ENCODE measurements around the gene FAM161A.

DNA sequence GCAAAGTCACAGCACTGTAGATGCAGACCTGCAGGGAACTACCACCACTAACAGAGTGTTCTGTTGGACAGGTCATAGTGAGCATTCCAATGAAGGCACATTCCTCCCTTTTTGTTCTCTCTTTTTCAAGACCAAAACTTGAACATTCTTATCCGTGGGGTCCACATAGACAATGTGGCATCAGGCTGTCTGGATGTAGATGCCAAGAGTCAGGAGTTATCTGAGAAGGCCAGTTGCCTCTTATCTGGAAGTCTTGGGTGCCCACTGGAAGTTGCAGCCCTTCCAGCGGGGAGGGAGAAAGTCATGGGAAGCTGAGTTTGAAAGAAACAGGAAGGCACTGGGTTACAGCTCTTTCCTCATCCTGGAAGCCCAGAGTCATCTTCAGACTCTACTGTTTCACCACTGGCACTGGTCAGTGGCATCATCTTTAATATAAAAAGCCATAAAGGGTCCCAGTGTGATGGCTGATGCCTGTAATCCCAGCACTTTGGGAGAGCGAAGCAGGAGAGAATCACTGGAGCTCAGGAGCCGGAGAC is 61.4 kb downstream of the FAM161A start:
- TF ChIP-seq, protein P1, sequence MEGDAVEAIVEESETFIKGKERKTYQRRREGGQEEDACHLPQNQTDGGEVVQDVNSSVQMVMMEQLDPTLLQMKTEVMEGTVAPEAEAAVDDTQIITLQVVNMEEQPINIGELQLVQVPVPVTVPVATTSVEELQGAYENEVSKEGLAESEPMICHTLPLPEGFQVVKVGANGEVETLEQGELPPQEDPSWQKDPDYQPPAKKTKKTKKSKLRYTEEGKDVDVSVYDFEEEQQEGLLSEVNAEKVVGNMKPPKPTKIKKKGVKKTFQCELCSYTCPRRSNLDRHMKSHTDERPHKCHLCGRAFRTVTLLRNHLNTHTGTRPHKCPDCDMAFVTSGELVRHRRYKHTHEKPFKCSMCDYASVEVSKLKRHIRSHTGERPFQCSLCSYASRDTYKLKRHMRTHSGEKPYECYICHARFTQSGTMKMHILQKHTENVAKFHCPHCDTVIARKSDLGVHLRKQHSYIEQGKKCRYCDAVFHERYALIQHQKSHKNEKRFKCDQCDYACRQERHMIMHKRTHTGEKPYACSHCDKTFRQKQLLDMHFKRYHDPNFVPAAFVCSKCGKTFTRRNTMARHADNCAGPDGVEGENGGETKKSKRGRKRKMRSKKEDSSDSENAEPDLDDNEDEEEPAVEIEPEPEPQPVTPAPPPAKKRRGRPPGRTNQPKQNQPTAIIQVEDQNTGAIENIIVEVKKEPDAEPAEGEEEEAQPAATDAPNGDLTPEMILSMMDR (tag by site-specific recombination; IDR thresholded peaks at IDR 0.05): no peak
- TF ChIP-seq ZEB2 (tag by site-specific recombination; IDR thresholded peaks at IDR 0.05) (no peak), ZNF677 (tag by site-specific recombination; IDR thresholded peaks at IDR 0.05) (no peak), MEIS1 (CRISPR knock-in tag; IDR thresholded peaks at IDR 0.05; ENCODE audit: borderline replicate concordance) (no peak), MYNN (tag by site-specific recombination; IDR thresholded peaks at IDR 0.05; ENCODE audit: borderline replicate concordance) (no peak), ZNF132 (tag by site-specific recombination; IDR thresholded peaks at IDR 0.05; ENCODE audit: borderline replicate concordance) (no peak), REST (tag by site-specific recombination; IDR thresholded peaks at IDR 0.05) (no peak), ZNF549 (tag by site-specific recombination; IDR thresholded peaks at IDR 0.05) (no peak)

Measured in HEK293 (cell line).